Pancreas (tissue), 10 donors: ENCODE results near the gene SUPT4H1. TPM values are rescaled to one million over a fixed set of nuclear protein-coding genes. Genes with fewer than 3 reads are reported as not detected.
A peak's percentile ranks its signal among the peaks of the same experiment; 100 is the strongest.

Source experiments
- ATAC-seq, 4 donors: fragments of 200-7000 bp; cut with Tn5 transposase; one replicate each; pipeline versions ENCODE4 v1.8.0 to v1.9.1; 2020; ENCODE audit warnings: mild to moderate bottlenecking in 4 of 4, moderate library complexity in 4 of 4
- DNase-seq, 6 donors: peaks; one replicate each; pipeline ENCODE4 v3.0.0-alpha.2; 2020
- FAIRE-seq: peaks from 2 replicates; lab custom pipeline; 2012; peaks lifted over from hg19 to GRCh38; lab: Jason Lieb, UNC
- H3K27ac ChIP-seq, 4 donors: fragments of 200-600 bp; sonication (generic); 1 replicate in 3 of 4; 2 replicates in 1 of 4; pipeline versions ENCODE4 v1.5.0 to v1.8.0; 2020
- H3K27me3 ChIP-seq, 4 donors: fragments of 200-600 bp; one replicate each; pipeline ENCODE4 v1.8.0; 2021
- H3K36me3 ChIP-seq, 3 donors: fragments of 200-600 bp; sonication (generic) in 1 of 3; one replicate each; pipeline versions ENCODE4 v1.5.0 to v1.8.0; 2020 to 2021
- H3K4me1 ChIP-seq, 3 donors: fragments of 200-600 bp; one replicate each; pipeline ENCODE4 v1.8.0; 2021
- H3K4me3 ChIP-seq, 4 donors: fragments of 200-600 bp; sonication (generic) in 2 of 4; one replicate each; pipeline versions ENCODE4 v1.5.0 to v1.8.0; 2020 to 2021
- H3K9me3 ChIP-seq, 4 donors: fragments of 200-600 bp; one replicate each; pipeline ENCODE4 v1.8.0; 2021
- CTCF ChIP-seq, 4 donors: fragments of 200-600 bp; sonication (generic) in 3 of 4; IDR thresholded peaks; one replicate each; pipeline versions ENCODE4 v1.5.0 to v1.8.0; 2021; ENCODE audit warnings: antibody characterized with exemption in 4 of 4
- WGBS, 2 donors: extraction: QIAGEN DNeasy Blood & Tissue Kit; methylation state at CpG; one replicate each; pipeline ENCODE4 v1.1.7; 2013; 5-methylcytosine and 5-hydroxymethylcytosine counted together
- intact Hi-C, 3 donors: fragments of 100-400 bp; cut with DNase I; formaldehyde crosslinking; loops; one replicate each; pipeline versions ENCODE4 v1.11.1 to v1.14.2; 2022
- polyA plus RNA-seq, 2 donors: library from polyadenylated mRNA; stranded (reverse); fragments of 200-250 nt; gene quantifications; one replicate each; pipeline ENCODE4 v1.2.3, GENCODE V29; 2013
- total RNA-seq, 6 donors: library from RNA; stranded (reverse); fragmentation: NEBNext Ultra II Directional in 4 of 6; extraction: Animal tissue kit (Norgen Biotek cat#: 25700) in 4 of 6; gene quantifications; one replicate each; pipeline versions ENCODE4 v1.2.1 to v1.2.4, GENCODE V29; 2021 to 2023
- donor health status: healthy with polysubstance abuse.
- donor health status: DM: no; HTN: no; CAD: no; lungs with moderate emphysema.
- donor health status: DM: no; HTN: no; CAD: no.
- donor health status: control.
- donor health status: control.
- donor health status: Bipolar disorder and iron deficiency.
- donor health status: DM: yes; HTN: yes; CAD: no.
- donor health status: DM: no; HTN: no; CAD: no.
- donor health status: DM: no; HTN: no; CAD: no.
- donor health status: DM: yes; HTN: yes; CAD: no.

SUPT4H1 gene
- total and polyA plus RNA-seq, 8 donors, result 14.1 to 43.7 (median 27.1) TPM

DNA sequence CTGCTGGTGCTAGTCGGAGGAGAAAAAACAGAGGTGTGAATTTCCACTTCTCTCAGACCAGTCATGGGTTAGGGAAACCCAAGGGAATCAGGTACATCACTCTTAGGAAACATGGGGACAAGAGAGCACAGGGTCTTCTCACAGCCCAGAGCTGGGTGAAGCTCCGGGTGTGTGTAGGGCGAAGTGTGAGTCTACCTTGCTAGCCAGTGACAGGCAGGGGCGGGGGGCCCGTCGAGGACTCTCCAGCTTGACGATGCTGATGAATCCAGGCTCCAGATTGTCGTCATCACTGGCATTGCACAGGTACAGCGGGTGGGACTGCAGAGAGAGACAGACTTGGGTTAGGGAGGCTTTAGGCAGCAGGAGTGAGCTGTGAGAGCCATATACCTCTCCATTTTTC is 18.7 kb upstream of the SUPT4H1 start:
- 81 to 90% methylated on average over 9 of the region's 9 CpGs for WGBS, 2 donors
- no peak for TF ChIP-seq CTCF (IDR thresholded peaks at IDR 0.05)

DNA sequence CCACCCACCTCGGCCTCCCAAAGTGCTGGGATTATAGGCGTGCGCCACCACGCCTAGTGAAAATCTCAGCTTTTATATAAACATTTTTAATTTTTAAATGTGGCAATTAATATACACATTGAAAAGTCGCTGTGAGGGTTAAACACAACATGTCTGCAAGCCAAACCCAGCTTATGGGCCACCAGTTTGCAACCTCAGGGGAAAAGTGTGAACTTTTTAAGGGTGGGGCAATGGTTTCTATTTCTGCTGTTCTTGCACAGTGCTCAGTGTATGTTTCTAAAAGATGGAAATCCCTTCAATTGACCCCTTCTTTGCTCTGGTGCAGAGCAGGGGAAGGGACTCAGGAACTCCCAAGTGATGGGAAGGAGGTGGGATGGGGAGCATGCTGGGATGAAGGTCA is 18.3 kb upstream of the SUPT4H1 start:
- ATAC-seq, result no peak
- TF ChIP-seq CTCF (IDR thresholded peaks at IDR 0.05), result no peak

More for the DNA sequence above, 18.7 kb upstream of the SUPT4H1 start:
- FAIRE-seq (no peak), ATAC-seq (no peak), DNase-seq (no peak)
- Histone ChIP-seq H3K27me3 (no peaks in the 10 kb centered on the region), H3K36me3 (no peaks in the 10 kb centered on the region), H3K9me3 (no peaks in the 10 kb centered on the region), H3K4me3 (no peak overlapping the region), H3K27ac (no peak overlapping the region), H3K4me1 (peaks cover 0 to 3% (median 0%) of the 10 kb centered on the region in 3 donors)
- intact Hi-C loops, result loop anchor here in 1 of 3 donors (10.0 kb wide), 1 partner anchor 54 kb away; no protein-coding TSS in a partner anchor

GRCh38 chr17:58369214-58370031 is 17.4 kb upstream of the SUPT4H1 start:
- FAIRE-seq, result no peak
- H3K9me3 ChIP-seq, result no peaks in the 10 kb centered on the region
- H3K4me1 ChIP-seq, result no peaks in the 10 kb centered on the region
- intact Hi-C loops, result loop anchor here in 1 of 3 donors (10.0 kb wide), 1 partner anchor 55 kb away; no protein-coding TSS in a partner anchor
- WGBS, 2 donors, result 71 to 75% methylated on average over 5 of the region's 5 CpGs
- no peak for TF ChIP-seq CTCF (IDR thresholded peaks at IDR 0.05)
- no peaks in the 10 kb centered on the region for H3K36me3 ChIP-seq
- no peak for DNase-seq
- H3K4me3 ChIP-seq, result no peak overlapping the region
- ATAC-seq, result peak in 2 of 4 donors; percentile 32 to 35
- no peaks in the 10 kb centered on the region for H3K27me3 ChIP-seq
- no peak overlapping the region for H3K27ac ChIP-seq

More for the DNA sequence above, 18.3 kb upstream of the SUPT4H1 start:
- H3K27me3 ChIP-seq, result no peaks in the 10 kb centered on the region
- WGBS, 2 donors, result 94 to 97% methylated on average over 5 of the region's 5 CpGs
- no peaks in the 10 kb centered on the region for H3K36me3 ChIP-seq
- no peak overlapping the region for H3K4me3 ChIP-seq
- no peaks in the 10 kb centered on the region for H3K4me1 ChIP-seq
- DNase-seq (no peak), FAIRE-seq (no peak)
- intact Hi-C loops, result loop anchor here in 1 of 3 donors (10.0 kb wide), 1 partner anchor 54 kb away; no protein-coding TSS in a partner anchor
- H3K9me3 ChIP-seq, result no peaks in the 10 kb centered on the region
- H3K27ac ChIP-seq, result no peak overlapping the region

DNA sequence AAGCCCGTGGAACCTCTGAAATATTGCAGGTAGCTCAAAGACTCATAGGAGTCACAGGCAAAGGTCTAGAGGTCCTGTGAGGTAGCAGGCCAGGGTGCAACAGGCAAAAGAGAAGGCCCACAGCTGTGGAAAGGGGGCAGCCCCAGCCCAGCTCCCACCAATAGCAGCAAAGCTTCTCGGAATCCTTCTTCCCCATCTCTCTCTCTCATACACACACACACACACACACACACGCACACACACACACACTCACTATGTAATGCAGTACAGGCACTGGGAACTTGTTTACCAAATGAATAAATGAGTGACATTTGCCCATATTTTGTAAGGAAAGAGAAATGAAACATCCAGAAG is 16.8 kb upstream of the SUPT4H1 start:
- H3K4me1 ChIP-seq, result no peaks in the 10 kb centered on the region
- no peak for TF ChIP-seq CTCF (IDR thresholded peaks at IDR 0.05)
- ATAC-seq, result no peak
- no peaks in the 10 kb centered on the region for H3K27me3 ChIP-seq
- H3K36me3 ChIP-seq, result no peaks in the 10 kb centered on the region
- H3K27ac ChIP-seq, result no peak overlapping the region
- no peak overlapping the region for H3K4me3 ChIP-seq
- WGBS, 2 donors, result 90 to 95% methylated on average over 3 of the region's 3 CpGs
- H3K9me3 ChIP-seq, result no peaks in the 10 kb centered on the region
- intact Hi-C loops, result no loop called here
- no peak for DNase-seq
- no peak for FAIRE-seq

DNA sequence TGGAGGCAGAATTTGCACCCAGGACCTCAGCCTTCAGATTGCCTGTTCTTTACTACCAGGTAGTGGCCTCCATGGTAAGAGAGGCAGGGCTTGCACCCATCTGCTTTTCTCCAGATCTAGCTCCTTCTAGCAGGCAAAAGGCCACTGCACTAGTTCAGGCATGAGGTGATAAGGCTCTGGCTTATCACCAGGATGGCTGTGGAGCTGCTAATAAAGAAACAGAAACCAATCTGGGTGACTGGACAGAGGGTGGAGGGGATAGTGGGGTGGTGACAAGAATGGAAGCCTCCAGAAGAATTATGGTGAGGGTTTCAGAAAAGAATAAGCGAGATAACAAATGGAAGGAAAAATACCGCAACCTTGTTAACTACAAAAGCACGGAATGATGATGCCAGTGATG is 15.5 kb upstream of the SUPT4H1 start:
- ATAC-seq (peak in 1 of 4 donors; percentile 26), FAIRE-seq (no peak), DNase-seq (no peak)
- Histone ChIP-seq H3K4me1 (no peaks in the 10 kb centered on the region), H3K9me3 (no peaks in the 10 kb centered on the region), H3K4me3 (no peak overlapping the region), H3K27ac (no peak overlapping the region), H3K36me3 (peaks cover 0 to 10% (median 0%) of the 10 kb centered on the region in 3 donors), H3K27me3 (no peaks in the 10 kb centered on the region)
- 96 to 98% methylated on average over 3 of the region's 3 CpGs for WGBS, 2 donors
- intact Hi-C loops, result no loop called here
- TF ChIP-seq CTCF (IDR thresholded peaks at IDR 0.05), result no peak
